GM21825 (cell line): ENCODE results near the gene SALL4.
"Not testable (repeated sequence)": the region's sequence is repeated elsewhere in the genome, so short reads cannot be mapped to it uniquely, and the experiment has no call there.

Experiments used
- ATAC-seq: cut with Tn5 transposase; IDR thresholded peaks from one replicate; pipeline ENCODE4 v1.9.1; 2021; ENCODE audit warnings: mild to moderate bottlenecking, moderate library complexity; ENCODE audit not compliant: unreplicated experiment

The SALL4 gene

GRCh38 chr20:51739722-51740249 lies 62.5 kb downstream of the SALL4 start:
- ATAC-seq: no peak

- ATAC-seq: no peak
Measured at GRCh38 chr20:51738877-51739447, 63.4 kb downstream of the SALL4 start.

- ATAC-seq: not testable (repeated sequence)
Measured at GRCh38 chr20:51738261-51738660, 64.1 kb downstream of the SALL4 start.

GRCh38 chr20:51736947-51737346 lies 65.4 kb downstream of the SALL4 start:
- no peak for ATAC-seq

GRCh38 chr20:51735728-51736600 lies 66.4 kb downstream of the SALL4 start:
- no peak for ATAC-seq

- ATAC-seq: no peak
Measured at GRCh38 chr20:51734876-51735720, 67.2 kb downstream of the SALL4 start.

- ATAC-seq: no peak
Measured at GRCh38 chr20:51733070-51733469, 69.3 kb downstream of the SALL4 start.
